Measurements from ENCODE around the gene SMIM27.
"Not testable (repeated sequence)": the region's sequence is repeated elsewhere in the genome, so short reads cannot be mapped to it uniquely, and the experiment has no call there.

SMIM27 gene, protein sequence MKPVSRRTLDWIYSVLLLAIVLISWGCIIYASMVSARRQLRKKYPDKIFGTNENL

DNA sequence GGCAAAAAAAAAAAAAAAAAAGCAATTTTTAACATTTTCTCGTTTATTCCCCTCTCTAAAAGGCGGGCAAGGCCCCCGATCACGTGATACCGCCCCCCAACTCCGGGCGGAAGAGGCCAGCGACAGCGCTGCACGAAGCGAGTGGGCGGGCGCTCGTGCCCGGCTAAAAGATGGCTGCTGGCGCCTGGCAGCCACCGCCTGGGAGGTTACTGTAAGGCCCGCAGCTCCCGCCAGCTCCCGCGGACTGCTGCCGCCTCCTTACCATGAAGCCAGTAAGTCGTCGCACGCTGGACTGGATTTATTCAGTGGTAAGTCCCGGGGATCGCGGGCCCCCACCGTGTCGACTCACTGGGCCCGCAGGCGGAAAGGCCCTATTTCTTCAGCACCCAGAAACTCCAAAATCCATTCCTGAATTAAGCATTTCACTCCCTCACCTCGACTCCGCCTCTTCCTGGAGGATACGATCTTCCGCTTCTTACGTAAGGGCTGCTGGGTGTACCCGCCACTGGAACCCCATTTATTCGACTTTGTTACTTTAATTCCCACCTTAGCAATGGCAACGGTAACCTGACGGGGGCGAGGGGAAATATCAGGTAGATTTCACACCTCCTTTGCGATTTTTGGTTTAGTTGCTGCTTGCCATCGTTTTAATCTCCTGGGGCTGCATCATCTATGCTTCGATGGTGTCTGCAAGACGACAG is at the start of gene SMIM27, which contains the start of gene TOPORS:
SMIM27 (plus strand) TSS at position 156 of the 701 bp plus-strand sequence; CDS start at position 264, 108 bp downstream.
TOPORS (minus strand) TSS at position 415 of the 701 bp plus-strand sequence; CDS start at position 265, 150 bp downstream.
- peak; percentile 54 for DNase-seq

DNA sequence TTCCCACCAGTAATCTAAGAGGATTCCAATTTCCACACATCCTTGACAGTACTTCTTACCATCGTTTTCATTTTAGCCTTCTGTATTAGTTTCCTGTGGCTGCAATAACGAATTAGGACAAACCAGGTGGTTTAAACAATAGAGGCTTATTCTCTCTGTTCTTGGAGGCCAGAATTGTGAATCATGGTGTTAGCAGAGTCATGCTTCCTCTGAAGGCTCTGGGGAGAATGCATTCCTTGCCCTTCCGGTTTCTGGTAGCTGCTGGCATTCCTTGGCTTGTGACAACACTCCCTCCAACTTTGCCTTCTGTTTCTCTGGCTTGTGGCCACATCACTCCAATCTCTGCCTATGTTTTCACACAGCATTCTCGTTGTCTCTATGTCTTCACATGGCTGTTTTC is 49.7 kb upstream of the SMIM27 start:
- no peak for DNase-seq

DNA sequence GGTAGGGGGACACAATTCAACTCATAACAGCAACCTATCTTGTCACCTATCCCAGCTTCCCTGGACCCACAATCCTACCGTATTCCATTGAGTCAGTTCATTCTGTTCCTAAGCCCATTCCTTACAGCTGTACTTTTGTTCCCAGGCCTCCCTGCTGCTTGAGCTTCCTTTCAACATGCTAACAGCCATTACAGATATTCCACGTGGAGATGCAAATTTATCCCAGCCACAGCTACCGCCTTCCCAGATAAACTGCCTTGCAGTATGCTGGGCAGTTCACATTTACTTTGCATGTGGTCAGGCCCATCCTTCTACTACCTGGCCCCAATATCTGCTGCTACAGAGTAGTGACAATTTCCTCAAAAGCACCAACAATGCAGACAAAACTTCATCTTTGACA is 49.1 kb upstream of the SMIM27 start:
- no peak for DNase-seq

DNA sequence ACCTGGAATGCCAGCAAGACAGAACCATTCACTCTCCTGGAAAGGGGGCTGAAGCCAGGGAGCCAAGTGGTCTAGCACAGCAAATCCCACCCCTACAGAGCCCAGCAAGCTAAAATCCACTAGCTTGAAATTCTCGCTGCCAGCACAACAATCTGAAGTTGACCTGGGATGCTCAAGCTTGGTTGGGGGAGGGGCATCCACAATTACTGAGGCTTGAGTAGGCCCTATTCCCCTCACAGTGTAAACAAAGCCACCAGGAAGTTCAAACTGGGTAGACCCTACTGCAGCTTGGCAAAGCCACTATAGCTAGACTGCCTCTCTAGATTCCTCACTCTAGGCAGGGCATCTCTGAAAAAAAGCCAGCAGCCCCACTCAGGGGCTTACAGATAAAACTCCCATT is 43.4 kb upstream of the SMIM27 start:
- no peak for DNase-seq

DNA sequence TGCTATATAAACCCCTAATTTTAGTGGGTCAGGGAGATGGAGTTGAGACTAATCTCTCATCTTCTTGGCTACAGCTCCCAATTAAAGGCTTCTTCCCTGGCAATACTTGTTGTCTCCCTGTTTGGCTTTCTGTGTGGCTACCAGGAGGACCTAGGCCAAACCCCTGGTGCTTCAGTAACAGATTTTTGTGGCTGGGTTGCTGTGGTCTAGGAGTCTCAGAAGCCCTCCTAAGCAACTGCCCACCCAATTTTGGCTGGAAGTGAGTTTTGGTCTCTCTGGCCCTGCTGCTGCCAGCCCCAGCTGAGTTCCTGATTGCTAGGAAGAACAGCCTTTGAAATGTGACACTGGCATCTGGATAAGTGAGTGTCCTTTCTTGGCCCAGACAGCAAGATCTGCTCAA is 35.9 kb upstream of the SMIM27 start:
- no peak for DNase-seq

DNA sequence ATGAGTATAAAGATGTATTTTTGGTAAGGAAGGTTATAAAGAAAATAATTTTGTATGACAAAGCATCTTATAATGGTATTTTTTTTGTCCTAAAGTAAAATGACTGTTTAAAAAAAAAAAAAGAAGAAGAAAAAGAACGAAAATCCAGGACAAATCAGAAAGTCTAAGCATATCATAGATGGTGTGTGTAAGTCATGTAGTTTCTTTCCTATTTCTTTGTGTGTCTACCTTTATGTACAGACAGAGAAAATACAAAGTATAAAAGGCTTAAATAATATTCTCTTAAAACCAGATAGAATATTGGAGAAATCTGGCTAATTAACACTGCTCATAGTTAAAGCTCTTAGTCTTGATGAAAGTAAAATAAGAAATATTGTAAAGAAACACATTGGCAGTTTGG is 33.9 kb upstream of the SMIM27 start:
- DNase-seq: no peak

DNA sequence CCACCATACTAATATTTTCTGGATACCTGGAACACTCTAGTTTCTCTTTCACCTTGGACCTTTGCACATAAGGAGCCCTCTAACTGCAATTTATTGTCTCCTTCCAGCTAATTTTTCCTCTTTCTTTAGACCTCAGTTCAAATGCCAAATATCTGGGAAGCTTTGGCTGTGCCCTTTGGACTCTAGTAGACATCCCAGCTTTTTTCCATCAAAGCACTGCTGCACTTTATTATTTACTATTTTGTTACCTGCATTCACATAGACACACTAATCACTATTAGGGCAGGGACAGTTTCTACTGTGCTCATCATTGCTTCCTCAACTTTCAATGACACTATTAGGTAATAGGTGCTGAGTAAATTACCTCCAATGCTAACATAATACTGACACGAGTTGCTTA is 28.2 kb upstream of the SMIM27 start:
- no peak for DNase-seq

DNA sequence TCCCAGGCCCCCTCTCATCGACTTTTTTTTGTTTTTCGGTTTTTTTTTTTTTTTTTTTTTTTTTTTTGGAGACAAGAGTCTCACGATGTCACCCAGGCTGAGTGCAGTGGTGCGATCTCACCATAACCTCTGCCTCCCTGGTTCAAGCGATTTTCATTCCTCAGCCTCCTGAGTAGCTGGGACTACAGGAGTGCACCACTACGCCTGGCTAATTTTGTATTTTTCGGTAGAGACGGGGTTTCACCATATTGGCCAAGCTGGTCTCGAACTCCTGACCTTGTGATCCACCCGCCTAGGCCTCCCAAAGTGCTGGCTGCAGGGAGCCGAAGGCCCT is 27.6 kb upstream of the SMIM27 start:
- not testable (repeated sequence) for DNase-seq

DNA sequence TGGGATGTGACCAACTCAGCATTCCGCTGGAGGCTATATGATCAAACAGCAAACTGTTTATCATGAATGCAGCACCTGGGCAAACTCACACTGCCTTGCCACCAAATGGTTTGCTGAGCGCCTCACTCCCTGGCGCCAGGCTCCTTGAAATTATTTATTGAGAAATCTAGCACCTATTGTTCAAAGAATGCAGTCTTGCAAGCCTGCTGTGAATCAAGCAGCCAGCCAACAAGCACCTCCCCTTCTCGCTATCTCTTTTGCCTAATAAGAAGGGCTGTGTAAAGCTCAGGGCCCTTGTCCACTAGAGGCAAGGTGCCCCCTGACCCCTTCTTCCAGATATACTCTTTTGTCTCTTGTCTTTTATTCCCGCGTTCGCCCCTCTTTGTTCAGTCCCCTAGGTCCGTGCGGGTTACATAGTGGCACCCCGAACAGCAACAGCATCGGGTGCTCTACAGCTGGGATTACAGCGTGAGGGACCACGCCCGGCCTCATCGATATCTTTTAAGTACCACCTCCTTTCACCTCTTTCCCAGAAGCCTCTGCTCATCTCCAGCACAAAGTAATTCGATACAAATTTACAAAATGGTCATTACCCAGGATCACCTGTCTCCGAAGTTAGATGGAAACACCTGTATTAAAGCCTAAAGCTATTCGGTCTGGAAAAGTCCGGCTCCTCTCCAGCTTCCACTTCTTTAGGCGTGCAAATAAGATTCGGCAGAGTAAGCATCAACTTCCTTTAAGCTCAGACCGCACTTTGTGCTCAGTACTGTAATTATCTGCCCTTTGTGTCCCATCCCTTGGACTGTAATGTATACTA is 27.0 kb upstream of the SMIM27 start:
- no peak for DNase-seq

DNA sequence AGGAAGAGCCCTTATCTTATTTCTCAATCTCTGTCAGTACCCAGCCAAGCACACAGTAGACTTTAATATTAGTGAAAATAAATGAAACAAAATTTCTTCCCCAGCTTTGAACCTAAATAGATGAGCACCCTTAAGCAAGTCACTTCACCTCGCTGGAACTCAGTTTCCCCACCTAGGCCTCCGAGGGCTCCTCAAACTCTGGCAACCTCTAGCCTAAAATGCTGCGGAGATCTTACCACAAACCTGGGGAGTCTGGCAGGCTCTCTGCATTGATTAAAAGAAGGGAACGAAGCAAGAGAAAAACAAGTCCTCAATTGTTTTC is 26.5 kb upstream of the SMIM27 start:
- DNase-seq: no peak

DNA sequence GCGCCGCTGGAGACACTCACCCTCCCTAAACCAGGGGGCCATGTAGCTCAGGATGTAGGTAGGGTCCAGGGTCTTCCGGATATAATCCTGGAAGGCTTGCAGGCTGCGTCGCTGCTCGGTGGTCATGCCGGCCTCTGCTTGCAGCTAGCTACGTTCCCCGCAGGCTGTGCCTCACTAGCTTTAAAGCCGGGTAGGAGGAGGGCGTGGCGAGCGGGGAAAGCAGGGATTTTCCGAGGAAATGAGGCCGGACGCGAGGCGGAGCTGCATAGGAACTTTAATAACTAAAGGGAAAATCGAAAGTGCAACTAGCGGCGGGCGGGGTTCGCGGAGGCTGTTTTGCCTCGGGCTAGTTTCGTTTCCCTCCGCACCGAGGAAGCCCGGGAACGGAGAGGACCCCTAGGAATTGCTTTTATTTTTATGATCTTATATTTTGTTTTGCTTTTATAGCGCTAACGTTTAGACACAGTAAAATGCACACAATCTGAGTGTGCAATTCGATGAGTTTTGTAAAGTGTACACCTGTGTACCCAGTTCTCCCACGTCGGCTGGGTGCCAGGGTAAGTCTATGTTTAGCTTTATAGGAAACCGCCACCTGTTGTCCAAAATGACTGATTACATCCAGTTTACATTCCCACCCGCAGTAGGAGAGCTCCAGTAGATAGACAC is 26.0 kb upstream of the SMIM27 start, which contains the start of gene RIGI:
RIGI (minus strand) TSS at position 156 of the 666 bp plus-strand sequence; CDS start at position 126, 30 bp downstream.
- DNase-seq: peak; percentile 32

DNA sequence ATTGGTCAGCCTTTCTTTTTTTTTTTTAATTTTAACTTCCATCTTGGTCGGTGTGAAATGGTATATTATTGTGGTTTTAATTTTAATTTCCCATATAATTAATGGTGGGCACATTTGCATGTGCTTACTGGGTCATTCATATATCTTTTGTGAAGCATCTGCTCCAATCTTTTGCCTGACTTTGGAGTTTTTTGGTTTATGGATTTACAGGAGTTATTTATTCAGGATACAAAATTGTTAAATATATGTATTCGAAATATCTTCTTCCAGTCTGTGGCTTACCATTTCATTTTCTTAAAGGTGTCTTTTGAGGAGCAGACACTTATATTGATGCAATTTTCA is 25.4 kb upstream of the SMIM27 start:
- DNase-seq: no peak

DNA sequence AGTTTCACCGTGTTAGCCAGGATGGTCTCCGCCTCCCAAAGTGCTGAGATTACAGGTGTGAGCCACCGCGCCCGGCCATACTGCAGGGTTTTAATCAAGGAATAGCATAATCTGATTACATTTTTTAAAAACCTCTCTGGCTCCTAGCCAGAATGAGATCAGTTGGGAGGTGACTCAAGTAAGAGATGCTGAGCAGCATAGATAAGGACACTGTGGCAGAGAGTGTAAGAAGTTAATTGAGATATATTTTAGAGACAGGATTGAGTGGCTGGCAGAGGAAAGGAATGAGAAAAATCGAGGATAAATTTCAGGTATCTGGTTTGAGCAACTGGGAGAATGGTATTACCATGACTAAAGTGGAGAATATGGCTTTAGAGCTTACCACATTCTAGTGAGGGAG is 18.8 kb upstream of the SMIM27 start:
- DNase-seq: no peak

DNA sequence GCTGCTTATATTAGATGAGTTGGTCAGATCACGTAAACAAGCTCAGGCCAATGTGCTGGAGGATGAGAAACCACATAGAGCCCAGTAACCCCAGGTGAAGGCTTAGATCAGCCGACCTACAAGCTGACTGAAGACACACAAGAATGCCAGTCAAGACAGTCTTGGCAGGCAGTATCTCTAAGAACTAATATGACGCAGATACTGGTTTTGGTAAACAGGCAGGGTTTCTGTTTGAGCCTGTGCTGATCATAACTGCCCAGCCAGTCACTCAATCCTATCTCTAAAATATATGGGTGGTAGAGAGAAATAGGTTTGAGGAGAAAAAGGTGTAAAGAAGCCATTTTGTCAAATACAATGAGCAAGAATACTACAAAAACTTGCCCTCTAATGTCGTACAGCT is 18.3 kb upstream of the SMIM27 start:
- no peak for DNase-seq

DNA sequence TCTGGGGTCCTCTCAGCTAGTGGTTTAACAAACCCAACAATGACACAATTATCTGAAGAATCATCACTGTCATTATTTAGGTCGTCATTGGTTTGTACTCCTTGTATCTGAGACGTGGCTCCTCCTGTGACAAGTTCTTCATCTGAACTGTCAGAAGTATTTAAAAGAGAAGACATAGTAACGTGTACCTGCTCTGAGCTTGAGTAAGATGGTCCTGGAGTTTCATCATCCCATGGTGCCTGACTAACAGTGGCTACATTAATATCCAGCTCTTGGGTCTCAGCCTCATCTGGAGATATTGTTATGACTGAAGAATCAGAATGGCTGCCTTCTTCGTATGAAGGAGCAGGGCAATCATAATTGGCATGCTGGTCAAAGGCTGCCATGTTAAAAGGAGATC is 9.1 kb upstream of the SMIM27 start:
- DNase-seq: no peak

DNA sequence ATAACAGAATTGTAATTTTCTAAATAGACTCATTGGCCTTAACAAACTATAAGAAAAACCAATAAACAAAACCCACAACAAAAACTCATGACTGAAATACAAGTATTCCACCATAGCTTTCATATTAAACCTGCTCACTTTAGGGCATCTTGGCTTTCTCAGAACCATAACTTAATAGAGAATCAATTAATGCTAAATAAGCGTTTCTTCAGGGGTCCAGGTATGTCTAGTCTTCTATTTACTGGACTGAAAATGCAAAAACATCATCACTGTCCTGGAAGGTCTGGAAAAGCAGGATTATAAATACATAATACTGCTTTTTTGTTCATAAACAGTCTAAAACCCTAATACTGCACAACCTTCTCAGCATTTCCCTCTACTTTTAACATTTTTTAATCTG is 6.2 kb upstream of the SMIM27 start:
- no peak for DNase-seq

DNA sequence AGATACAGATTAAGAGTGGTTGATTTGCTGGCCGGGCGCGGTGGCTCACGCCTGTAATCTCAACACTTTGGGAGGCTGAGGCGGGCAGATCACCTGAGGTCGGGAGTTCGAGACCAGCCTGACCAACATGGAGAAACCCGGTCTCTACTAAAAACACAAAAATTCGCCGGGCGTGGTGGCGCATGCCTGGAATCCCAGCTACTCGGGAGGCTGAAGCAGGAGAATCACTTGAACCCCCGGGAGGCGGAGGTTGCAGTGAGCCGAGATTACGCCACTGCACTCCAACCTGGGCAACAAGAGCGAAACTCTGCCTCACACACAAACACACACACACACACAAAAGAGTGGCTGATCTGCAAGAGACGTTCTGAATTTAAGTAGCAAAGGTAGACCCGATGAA is 3.9 kb upstream of the SMIM27 start:
- DNase-seq: not testable (repeated sequence)

DNA sequence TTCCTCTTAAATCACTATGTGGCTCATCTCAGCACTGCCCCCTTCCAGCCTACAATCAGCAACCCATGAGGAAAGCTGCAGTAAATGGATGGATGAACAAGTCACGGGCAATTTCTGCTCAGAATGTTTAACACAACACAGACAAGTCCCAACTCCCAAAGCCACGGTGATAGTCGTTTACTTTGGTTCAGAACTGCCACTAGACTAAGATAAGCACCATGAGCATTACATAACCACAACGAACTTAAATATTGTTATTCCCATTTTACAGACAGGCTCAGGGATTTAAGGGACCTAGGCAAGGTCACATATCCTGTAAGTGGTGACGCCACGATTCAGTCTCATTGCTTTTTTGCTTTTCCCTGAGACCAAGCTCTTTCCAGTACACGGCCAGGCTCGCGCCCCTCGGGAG is 2.0 kb upstream of the SMIM27 start:
- no peak for DNase-seq

DNA sequence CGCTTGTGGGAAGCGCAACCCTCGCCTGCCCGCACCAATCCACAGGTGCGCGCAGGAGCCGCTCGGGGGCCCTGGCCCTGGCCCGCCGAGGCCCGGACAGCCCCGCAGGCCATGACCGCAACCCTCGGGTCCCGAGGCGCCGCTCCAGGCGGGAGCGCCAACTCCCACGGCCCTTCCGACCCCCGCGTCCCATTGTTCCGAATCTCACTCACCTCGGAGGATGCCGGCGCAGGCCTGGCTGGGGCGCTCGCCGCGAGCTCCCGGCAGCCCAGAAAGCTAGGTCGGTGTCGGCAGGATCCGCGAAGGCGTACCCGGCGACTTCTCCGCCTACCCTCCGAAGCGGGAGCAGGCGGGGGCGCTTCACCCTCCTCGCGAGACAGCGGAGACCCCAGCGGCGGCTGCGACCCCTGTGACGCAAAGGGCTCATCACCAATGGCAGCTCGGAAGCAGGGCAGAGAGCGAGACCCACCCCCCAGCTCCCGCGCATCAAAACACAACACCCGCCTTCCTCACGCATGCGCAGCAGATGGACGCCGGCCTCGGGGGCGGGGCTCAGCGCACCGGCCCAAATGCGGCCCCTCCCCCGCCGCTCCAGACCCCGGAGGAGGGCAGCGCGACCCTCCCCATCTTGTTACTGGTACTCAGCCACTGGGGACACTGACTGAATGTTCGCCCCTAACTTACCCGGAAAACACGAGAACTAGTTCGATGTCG is 1.4 kb upstream of the SMIM27 start:
- DNase-seq: peak; percentile 14

DNA sequence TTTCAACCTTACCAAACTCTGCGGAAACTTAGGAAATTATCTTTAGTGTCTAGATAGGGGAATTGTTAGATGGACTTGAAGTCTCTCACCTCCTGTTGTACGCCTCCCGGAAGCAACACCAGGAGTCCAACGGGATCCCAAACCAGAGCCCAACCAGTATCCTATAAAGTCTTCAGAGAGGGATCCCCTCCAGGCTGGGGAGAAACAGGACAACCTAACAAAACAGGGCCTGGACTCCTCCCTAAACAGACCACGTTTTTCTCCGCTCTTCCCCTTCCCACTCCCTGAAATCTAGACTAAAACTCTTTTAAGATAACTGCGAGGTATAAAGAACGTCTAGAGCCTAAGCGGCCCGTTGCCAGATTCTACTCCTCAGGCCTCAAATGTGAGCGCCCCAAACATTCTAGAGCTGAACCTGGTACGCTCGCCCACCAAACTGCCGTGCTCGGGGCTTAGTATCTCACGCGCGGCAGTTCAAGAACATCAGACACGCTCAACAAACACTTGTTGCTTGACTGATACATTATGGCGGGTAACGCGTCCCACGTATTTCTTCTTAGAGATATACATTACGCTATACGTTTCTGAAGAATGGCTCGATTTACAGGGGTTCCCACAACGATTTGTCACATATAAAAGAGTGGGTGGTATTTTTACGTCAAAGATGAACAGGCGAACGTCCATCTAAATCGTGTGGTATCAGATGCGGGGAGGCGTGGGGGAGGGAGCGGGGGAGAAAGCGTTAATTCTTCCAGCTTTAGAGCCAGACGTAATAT is 663 bp upstream of the SMIM27 start:
- no peak for DNase-seq

DNA sequence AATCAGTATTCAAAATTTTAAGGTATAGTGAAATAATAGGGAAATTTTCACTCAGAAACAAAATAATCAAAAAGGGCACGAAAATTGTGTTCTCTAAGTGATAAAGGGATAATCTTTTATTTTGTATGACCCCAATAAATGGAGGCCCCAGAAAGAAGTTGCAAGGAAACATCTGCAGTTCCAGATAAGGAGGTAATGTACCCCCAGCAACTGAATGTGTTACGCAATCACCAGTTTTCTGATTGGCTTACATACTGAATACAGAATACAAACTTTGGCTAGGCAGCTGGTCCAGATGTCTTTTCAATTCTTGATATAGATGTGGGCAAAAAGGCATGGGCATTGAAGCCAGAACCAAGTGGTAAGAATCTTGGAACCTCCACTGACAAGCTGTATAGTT is 2.0 kb downstream of the SMIM27 start:
- DNase-seq: no peak

DNA sequence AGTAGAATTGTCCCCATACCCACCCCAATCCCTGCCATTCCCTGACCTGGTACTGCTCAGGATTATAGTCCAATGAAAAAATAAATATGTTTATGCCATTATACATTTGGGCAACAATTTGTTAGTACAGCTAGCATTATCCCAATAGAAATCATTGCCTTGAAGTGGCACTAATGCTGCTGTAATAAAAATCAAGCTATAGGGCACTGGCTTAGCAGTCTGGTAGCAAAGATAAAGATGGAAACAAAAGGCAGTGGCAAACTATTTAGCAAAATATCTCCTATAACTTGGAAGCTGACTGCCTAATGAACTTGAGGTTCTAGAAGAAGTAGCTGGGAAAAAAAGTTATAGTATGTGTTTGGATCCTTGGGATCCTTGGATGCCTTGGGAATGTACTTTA is 2.5 kb downstream of the SMIM27 start:
- DNase-seq: no peak

Measured in GOT3 (cell line).